Liver (tissue), 3 donors: ENCODE results near the gene EXOSC6.
"Not testable (repeated sequence)": the region's sequence is repeated elsewhere in the genome, so short reads cannot be mapped to it uniquely, and the experiment has no call there.

ENCODE experiments used
- CTCF ChIP-seq: fragments of 150-350 bp; IDR thresholded peaks from 2 replicates; pipeline ENCODE4 v1.5.1; 2017; ENCODE audit warnings: improper control_type of control experiment, low read depth, low read length; ENCODE audit not compliant: missing input control
- GABPA ChIP-seq, 2 donors: IDR thresholded peaks in 1 of 2; conservative IDR thresholded peaks in 1 of 2; 2 replicates each; pipeline ENCODE4 v1.6.1; 2016; ENCODE audit warnings: antibody characterized with exemption in 2 of 2, mild to moderate bottlenecking in 1 of 2, moderate library complexity in 1 of 2
- JUND ChIP-seq, 2 donors: IDR thresholded peaks; 2 replicates each; pipeline ENCODE4 v1.6.1; 2016; ENCODE audit warnings: antibody characterized with exemption in 2 of 2
- NR2F2 ChIP-seq: IDR thresholded peaks from 2 replicates; pipeline ENCODE4 v1.6.1; 2016; ENCODE audit warnings: antibody characterized with exemption
- RAD21 ChIP-seq, 2 donors: IDR thresholded peaks; 2 replicates each; pipeline ENCODE4 v1.6.1; 2016; ENCODE audit warnings: antibody characterized with exemption in 2 of 2, mild to moderate bottlenecking in 2 of 2
- REST ChIP-seq: IDR thresholded peaks from 2 replicates; pipeline ENCODE4 v1.6.1; 2016; ENCODE audit warnings: antibody characterized with exemption, mild to moderate bottlenecking
- RXRA ChIP-seq, 2 donors: IDR thresholded peaks; 2 replicates each; pipeline ENCODE4 v1.6.1; 2017 to 2018; ENCODE audit warnings: antibody characterized with exemption in 2 of 2, mild to moderate bottlenecking in 1 of 2
- SP1 ChIP-seq: IDR thresholded peaks from 2 replicates; pipeline ENCODE4 v1.6.1; 2018; ENCODE audit warnings: antibody characterized with exemption, mild to moderate bottlenecking
- TAF1 ChIP-seq: conservative IDR thresholded peaks from 2 replicates; pipeline ENCODE4 v1.6.1; 2016; ENCODE audit warnings: antibody characterized with exemption, mild to moderate bottlenecking
- YY1 ChIP-seq: IDR thresholded peaks from 2 replicates; pipeline ENCODE4 v1.6.1; 2016; ENCODE audit warnings: antibody characterized with exemption, mild to moderate bottlenecking
- TF ChIP-seq, protein P1 (sequence below): IDR thresholded peaks from 2 replicates; pipeline ENCODE4 v1.6.1; 2016; ENCODE audit warnings: antibody characterized with exemption
- donor health status: healthy.
- donor health status: healthy.

GRCh38 chr16:70203508-70203907 lies 48.2 kb downstream of the EXOSC6 start:
- not testable (repeated sequence) for TF ChIP-seq CTCF; RAD21 (IDR thresholded peaks at IDR 0.05); RXRA (IDR thresholded peaks at IDR 0.05); REST; SP1; YY1; NR2F2; TAF1; JUND (IDR thresholded peaks at IDR 0.05); GABPA (IDR thresholded peaks at IDR 0.05 in 1 of 2, conservative IDR thresholded peaks at IDR 0.05 in 1 of 2)
- TF ChIP-seq, protein P1, sequence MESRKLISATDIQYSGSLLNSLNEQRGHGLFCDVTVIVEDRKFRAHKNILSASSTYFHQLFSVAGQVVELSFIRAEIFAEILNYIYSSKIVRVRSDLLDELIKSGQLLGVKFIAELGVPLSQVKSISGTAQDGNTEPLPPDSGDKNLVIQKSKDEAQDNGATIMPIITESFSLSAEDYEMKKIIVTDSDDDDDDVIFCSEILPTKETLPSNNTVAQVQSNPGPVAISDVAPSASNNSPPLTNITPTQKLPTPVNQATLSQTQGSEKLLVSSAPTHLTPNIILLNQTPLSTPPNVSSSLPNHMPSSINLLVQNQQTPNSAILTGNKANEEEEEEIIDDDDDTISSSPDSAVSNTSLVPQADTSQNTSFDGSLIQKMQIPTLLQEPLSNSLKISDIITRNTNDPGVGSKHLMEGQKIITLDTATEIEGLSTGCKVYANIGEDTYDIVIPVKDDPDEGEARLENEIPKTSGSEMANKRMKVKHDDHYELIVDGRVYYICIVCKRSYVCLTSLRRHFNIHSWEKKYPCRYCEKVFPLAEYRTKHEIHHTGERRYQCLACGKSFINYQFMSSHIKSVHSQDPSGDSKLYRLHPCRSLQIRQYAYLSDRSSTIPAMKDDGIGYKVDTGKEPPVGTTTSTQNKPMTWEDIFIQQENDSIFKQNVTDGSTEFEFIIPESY = not testable (repeated sequence)
